HepG2 (cell line): ENCODE measurements around the gene TBC1D16.

Source experiments
- ESRRA ChIP-seq: sonication (generic); formaldehyde crosslinking; IDR thresholded peaks from 2 replicates; pipeline ENCODE4 v1.5.1; 2020; ENCODE audit warnings: mild to moderate bottlenecking, low read depth, missing genetic modification reagents
- MEF2D ChIP-seq: sonication (generic); formaldehyde crosslinking; IDR thresholded peaks from 2 replicates; pipeline ENCODE4 v1.5.1; 2020; ENCODE audit warnings: mild to moderate bottlenecking, missing genetic modification reagents
- POLR2AphosphoS5 ChIP-seq: IDR thresholded peaks from 2 replicates; pipeline ENCODE4 v1.6.1; 2012; ENCODE audit warnings: low read depth, low read length
- TF ChIP-seq, protein P1 (sequence below): IDR thresholded peaks from 2 replicates; pipeline ENCODE4 v1.6.1; 2016; ENCODE audit warnings: low read depth, missing genetic modification reagents, missing compliant biosample characterization
- TF ChIP-seq, protein P2 (sequence below): sonication (generic); formaldehyde crosslinking; IDR thresholded peaks from 2 replicates; pipeline ENCODE4 v1.5.0; 2020; ENCODE audit warnings: mild to moderate bottlenecking, missing genetic modification reagents, moderate library complexity

DNA sequence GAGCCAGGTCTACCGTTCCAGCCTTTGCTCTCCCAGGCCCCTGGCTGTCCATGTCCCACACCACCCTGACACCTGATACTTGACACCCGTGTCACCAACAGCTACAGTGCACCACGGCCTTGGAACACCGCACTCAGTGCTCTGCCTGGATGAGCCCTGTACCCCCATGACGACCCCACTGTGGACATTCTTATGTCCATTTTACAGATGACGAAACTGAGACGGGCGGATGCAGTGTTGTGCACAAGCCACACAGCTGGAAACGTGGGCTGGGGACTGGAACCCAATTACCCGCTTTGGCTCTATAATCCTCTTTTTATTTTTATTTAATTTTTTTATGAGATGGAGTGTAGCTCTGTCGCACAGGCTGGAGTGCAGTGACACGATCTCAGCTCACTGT lies 112.9 kb downstream of the TBC1D16 start:
- TF ChIP-seq, protein P1, sequence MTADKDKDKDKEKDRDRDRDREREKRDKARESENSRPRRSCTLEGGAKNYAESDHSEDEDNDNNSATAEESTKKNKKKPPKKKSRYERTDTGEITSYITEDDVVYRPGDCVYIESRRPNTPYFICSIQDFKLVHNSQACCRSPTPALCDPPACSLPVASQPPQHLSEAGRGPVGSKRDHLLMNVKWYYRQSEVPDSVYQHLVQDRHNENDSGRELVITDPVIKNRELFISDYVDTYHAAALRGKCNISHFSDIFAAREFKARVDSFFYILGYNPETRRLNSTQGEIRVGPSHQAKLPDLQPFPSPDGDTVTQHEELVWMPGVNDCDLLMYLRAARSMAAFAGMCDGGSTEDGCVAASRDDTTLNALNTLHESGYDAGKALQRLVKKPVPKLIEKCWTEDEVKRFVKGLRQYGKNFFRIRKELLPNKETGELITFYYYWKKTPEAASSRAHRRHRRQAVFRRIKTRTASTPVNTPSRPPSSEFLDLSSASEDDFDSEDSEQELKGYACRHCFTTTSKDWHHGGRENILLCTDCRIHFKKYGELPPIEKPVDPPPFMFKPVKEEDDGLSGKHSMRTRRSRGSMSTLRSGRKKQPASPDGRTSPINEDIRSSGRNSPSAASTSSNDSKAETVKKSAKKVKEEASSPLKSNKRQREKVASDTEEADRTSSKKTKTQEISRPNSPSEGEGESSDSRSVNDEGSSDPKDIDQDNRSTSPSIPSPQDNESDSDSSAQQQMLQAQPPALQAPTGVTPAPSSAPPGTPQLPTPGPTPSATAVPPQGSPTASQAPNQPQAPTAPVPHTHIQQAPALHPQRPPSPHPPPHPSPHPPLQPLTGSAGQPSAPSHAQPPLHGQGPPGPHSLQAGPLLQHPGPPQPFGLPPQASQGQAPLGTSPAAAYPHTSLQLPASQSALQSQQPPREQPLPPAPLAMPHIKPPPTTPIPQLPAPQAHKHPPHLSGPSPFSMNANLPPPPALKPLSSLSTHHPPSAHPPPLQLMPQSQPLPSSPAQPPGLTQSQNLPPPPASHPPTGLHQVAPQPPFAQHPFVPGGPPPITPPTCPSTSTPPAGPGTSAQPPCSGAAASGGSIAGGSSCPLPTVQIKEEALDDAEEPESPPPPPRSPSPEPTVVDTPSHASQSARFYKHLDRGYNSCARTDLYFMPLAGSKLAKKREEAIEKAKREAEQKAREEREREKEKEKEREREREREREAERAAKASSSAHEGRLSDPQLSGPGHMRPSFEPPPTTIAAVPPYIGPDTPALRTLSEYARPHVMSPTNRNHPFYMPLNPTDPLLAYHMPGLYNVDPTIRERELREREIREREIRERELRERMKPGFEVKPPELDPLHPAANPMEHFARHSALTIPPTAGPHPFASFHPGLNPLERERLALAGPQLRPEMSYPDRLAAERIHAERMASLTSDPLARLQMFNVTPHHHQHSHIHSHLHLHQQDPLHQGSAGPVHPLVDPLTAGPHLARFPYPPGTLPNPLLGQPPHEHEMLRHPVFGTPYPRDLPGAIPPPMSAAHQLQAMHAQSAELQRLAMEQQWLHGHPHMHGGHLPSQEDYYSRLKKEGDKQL (CRISPR knock-in tag), result no peak
- TF ChIP-seq, protein P2, sequence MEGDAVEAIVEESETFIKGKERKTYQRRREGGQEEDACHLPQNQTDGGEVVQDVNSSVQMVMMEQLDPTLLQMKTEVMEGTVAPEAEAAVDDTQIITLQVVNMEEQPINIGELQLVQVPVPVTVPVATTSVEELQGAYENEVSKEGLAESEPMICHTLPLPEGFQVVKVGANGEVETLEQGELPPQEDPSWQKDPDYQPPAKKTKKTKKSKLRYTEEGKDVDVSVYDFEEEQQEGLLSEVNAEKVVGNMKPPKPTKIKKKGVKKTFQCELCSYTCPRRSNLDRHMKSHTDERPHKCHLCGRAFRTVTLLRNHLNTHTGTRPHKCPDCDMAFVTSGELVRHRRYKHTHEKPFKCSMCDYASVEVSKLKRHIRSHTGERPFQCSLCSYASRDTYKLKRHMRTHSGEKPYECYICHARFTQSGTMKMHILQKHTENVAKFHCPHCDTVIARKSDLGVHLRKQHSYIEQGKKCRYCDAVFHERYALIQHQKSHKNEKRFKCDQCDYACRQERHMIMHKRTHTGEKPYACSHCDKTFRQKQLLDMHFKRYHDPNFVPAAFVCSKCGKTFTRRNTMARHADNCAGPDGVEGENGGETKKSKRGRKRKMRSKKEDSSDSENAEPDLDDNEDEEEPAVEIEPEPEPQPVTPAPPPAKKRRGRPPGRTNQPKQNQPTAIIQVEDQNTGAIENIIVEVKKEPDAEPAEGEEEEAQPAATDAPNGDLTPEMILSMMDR (CRISPR knock-in tag), result no peak
- no peak for TF ChIP-seq POLR2AphosphoS5
- TF ChIP-seq ESRRA (CRISPR knock-in tag), result no peak
- TF ChIP-seq MEF2D (CRISPR knock-in tag), result no peak
